Neural progenitor cell (in vitro differentiated cells): ENCODE data around the gene GIMD1. TPM values are rescaled to one million over a fixed set of nuclear protein-coding genes. Genes with fewer than 3 reads are reported as not detected.

Experiments used
- DNase-seq: peaks from one replicate; pipeline ENCODE4 v3.0.0-alpha.2; 2016; ENCODE audit warnings: low spot score
- H2AFZ ChIP-seq: fragments of 200-600 bp; sonication (generic); replicated peaks from 2 replicates; pipeline ENCODE4 v1.6.1; 2016; ENCODE audit warnings: antibody characterized with exemption
- H3F3A ChIP-seq: fragments of 200-600 bp; sonication (generic); 2 replicates; pipeline ENCODE4 v1.6.1; 2016; ENCODE audit warnings: antibody characterized with exemption, low read depth
- H3K27ac ChIP-seq: fragments of 200-600 bp; sonication (generic); 2 replicates; pipeline ENCODE4 v1.5.1; 2016; ENCODE audit warnings: mild to moderate bottlenecking
- H3K27me3 ChIP-seq: fragments of 200-600 bp; sonication (generic); 2 replicates; pipeline ENCODE4 v1.6.1; 2016; ENCODE audit warnings: mild to moderate bottlenecking, moderate library complexity
- H3K36me3 ChIP-seq: fragments of 200-600 bp; sonication (generic); 2 replicates; pipeline ENCODE4 v1.5.1; 2016
- H3K4me1 ChIP-seq: fragments of 200-600 bp; sonication (generic); 2 replicates; pipeline ENCODE4 v1.6.1; 2016; ENCODE audit warnings: mixed run types
- H3K4me2 ChIP-seq: fragments of 200-600 bp; sonication (generic); 2 replicates; pipeline ENCODE4 v1.6.1; 2016
- H3K4me3 ChIP-seq: fragments of 200-600 bp; sonication (generic); 2 replicates; pipeline ENCODE4 v1.5.1; 2016
- H3K79me2 ChIP-seq: fragments of 200-600 bp; sonication (generic); 2 replicates; pipeline ENCODE4 v1.6.1; 2016; ENCODE audit warnings: low read depth
- H3K9ac ChIP-seq: fragments of 200-600 bp; sonication (generic); 2 replicates; pipeline ENCODE4 v1.6.1; 2016
- H3K9me3 ChIP-seq: fragments of 200-600 bp; sonication (generic); 2 replicates; pipeline ENCODE4 v1.5.1; 2016; ENCODE audit warnings: low read depth
- H4K20me1 ChIP-seq: fragments of 200-600 bp; sonication (generic); 2 replicates; pipeline ENCODE4 v1.6.1; 2016; ENCODE audit warnings: low read depth
- H3K27ac Mint-ChIP-seq: 3 replicates; pipeline ENCODE4 v1.8.0; 2021; ENCODE audit warnings: mixed read lengths
- H3K27me3 Mint-ChIP-seq: 2 replicates; pipeline ENCODE4 v1.8.0; 2022; ENCODE audit warnings: low read depth, mild to moderate bottlenecking, inconsistent platforms, moderate library complexity, mixed read lengths; ENCODE audit not compliant: insufficient read depth
- H3K36me3 Mint-ChIP-seq: 3 replicates; pipeline ENCODE4 v1.8.0; 2021; ENCODE audit warnings: mixed read lengths
- H3K4me1 Mint-ChIP-seq: 3 replicates; pipeline ENCODE4 v1.8.0; 2021; ENCODE audit warnings: mixed read lengths
- H3K4me3 Mint-ChIP-seq: 3 replicates; pipeline ENCODE4 v1.8.0; 2021; ENCODE audit warnings: mild to moderate bottlenecking, moderate library complexity, mixed read lengths
- H3K9me3 Mint-ChIP-seq: 3 replicates; pipeline ENCODE4 v1.8.0; 2020; ENCODE audit warnings: mixed read lengths
- CTCF ChIP-seq: fragments of 200-600 bp; sonication (generic); IDR thresholded peaks from 2 replicates; pipeline ENCODE4 v1.5.1; 2017; ENCODE audit warnings: antibody characterized with exemption, mild to moderate bottlenecking
- EZH2 ChIP-seq: fragments of 200-600 bp; sonication (generic); IDR thresholded peaks from 2 replicates; pipeline ENCODE4 v1.6.1; 2017; ENCODE audit warnings: antibody characterized with exemption, mild to moderate bottlenecking, moderate library complexity
- EZH2phosphoT487 ChIP-seq: fragments of 200-600 bp; sonication (generic); IDR thresholded peaks from 2 replicates; pipeline ENCODE4 v1.6.1; 2017; ENCODE audit warnings: antibody characterized with exemption
- total RNA-seq: library from RNA; depleted of rRNA; stranded (reverse); fragments of >200 nt; gene quantifications from 2 replicates; pipeline ENCODE4 v1.2.3, GENCODE V29; 2015; ENCODE audit warnings: low replicate concordance

The GIMD1 gene
- total RNA-seq, 1 donor from 2014 or later: not detected

GRCh38 chr4:106320235-106320634 lies 48.3 kb downstream of the GIMD1 start:
- Mint-ChIP-seq H3K9me3 (peaks cover 6% of the 10 kb centered on the region), H3K27ac (no peak overlapping the region), H3K36me3 (peaks cover 18% of the 10 kb centered on the region), H3K4me1 (no peaks in the 10 kb centered on the region), H3K27me3 (no peaks in the 10 kb centered on the region), H3K4me3 (no peak overlapping the region)
- H3K79me2 ChIP-seq: peaks cover 69% of the 10 kb centered on the region
- DNase-seq: no peak
- H3K36me3 ChIP-seq: no peaks in the 10 kb centered on the region
- H3K27me3 ChIP-seq: no peaks in the 10 kb centered on the region
- no peak overlapping the region for H3K4me2 ChIP-seq
- H3K27ac ChIP-seq: no peak overlapping the region
- no peak overlapping the region for H2AFZ ChIP-seq
- H4K20me1 ChIP-seq: no peaks in the 10 kb centered on the region
- H3K4me1 ChIP-seq: peaks cover 11% of the 10 kb centered on the region
- no peaks in the 10 kb centered on the region for H3K9me3 ChIP-seq
- H3K9ac ChIP-seq: no peak overlapping the region
- H3K4me3 ChIP-seq: no peak overlapping the region
- peaks cover 10% of the 10 kb centered on the region for H3F3A ChIP-seq
- TF ChIP-seq CTCF: no peak
- no peak for TF ChIP-seq EZH2phosphoT487
- no peak for TF ChIP-seq EZH2

- Histone ChIP-seq H2AFZ (no peak overlapping the region), H4K20me1 (no peaks in the 10 kb centered on the region), H3K79me2 (peaks cover 79% of the 10 kb centered on the region), H3F3A (peaks cover 13% of the 10 kb centered on the region), H3K4me3 (no peak overlapping the region), H3K9me3 (no peaks in the 10 kb centered on the region), H3K4me1 (peaks cover 17% of the 10 kb centered on the region), H3K36me3 (no peaks in the 10 kb centered on the region), H3K4me2 (no peak overlapping the region), H3K27me3 (no peaks in the 10 kb centered on the region), H3K27ac (no peak overlapping the region), H3K9ac (no peak overlapping the region)
- Mint-ChIP-seq H3K36me3 (peaks cover 18% of the 10 kb centered on the region), H3K4me1 (peaks cover 11% of the 10 kb centered on the region), H3K4me3 (no peak overlapping the region), H3K27ac (no peak overlapping the region), H3K27me3 (no peaks in the 10 kb centered on the region), H3K9me3 (peaks cover 6% of the 10 kb centered on the region)
- TF ChIP-seq EZH2phosphoT487: no peak
- no peak for TF ChIP-seq EZH2
- TF ChIP-seq CTCF: no peak
- DNase-seq: no peak
Measured at GRCh38 chr4:106318511-106318910, 50.1 kb downstream of the GIMD1 start.

- H2AFZ ChIP-seq: no peak overlapping the region
- Mint-ChIP-seq H3K27ac (no peak overlapping the region), H3K36me3 (peaks cover 18% of the 10 kb centered on the region), H3K9me3 (peaks cover 6% of the 10 kb centered on the region), H3K4me1 (peaks cover 11% of the 10 kb centered on the region), H3K27me3 (no peaks in the 10 kb centered on the region), H3K4me3 (no peak overlapping the region)
- no peak overlapping the region for H3K27ac ChIP-seq
- TF ChIP-seq EZH2 (no peak), EZH2phosphoT487 (no peak), CTCF (no peak)
- no peaks in the 10 kb centered on the region for H3K36me3 ChIP-seq
- no peaks in the 10 kb centered on the region for H3K27me3 ChIP-seq
- no peak for DNase-seq
- peak overlapping the region; percentile 91 for H3K4me2 ChIP-seq
- peaks cover 17% of the 10 kb centered on the region for H3K4me1 ChIP-seq
- H3K9me3 ChIP-seq: no peaks in the 10 kb centered on the region
- no peaks in the 10 kb centered on the region for H4K20me1 ChIP-seq
- H3K4me3 ChIP-seq: peak overlapping the region; percentile 86
- no peak overlapping the region for H3K9ac ChIP-seq
- H3K79me2 ChIP-seq: peaks cover 79% of the 10 kb centered on the region
- peaks cover 16% of the 10 kb centered on the region for H3F3A ChIP-seq
Measured at GRCh38 chr4:106317815-106318214, 50.8 kb downstream of the GIMD1 start.
